Measurements from ENCODE around the gene CDC42EP4.

DNA sequence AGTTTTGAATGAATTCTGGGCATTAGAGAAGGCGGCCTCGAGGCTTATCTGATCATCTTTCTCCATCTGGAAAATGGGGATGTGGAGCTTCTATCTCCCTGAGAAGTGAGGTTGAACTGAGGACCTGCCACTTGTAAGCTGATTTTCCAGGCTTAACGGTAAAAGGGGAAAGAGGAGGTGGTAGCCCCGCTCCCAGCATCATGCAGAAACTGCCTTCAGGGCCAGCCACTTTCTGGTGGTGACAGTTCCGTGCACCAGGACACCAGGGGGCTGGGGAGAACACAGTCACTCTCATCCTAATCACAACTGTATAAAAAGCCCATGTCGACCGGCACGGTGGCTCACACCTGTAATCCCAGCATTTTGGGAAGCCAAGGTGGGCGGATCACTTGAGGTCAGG lies 29.2 kb downstream of the CDC42EP4 start:
- TF ChIP-seq GFI1B (tag by site-specific recombination; IDR thresholded peaks at IDR 0.05) (no peak), SP2 (tag by site-specific recombination; IDR thresholded peaks at IDR 0.05) (no peak), BCL11A (tag by site-specific recombination; IDR thresholded peaks at IDR 0.05; ENCODE audit: low read depth) (no peak)
- TF ChIP-seq, protein P1, sequence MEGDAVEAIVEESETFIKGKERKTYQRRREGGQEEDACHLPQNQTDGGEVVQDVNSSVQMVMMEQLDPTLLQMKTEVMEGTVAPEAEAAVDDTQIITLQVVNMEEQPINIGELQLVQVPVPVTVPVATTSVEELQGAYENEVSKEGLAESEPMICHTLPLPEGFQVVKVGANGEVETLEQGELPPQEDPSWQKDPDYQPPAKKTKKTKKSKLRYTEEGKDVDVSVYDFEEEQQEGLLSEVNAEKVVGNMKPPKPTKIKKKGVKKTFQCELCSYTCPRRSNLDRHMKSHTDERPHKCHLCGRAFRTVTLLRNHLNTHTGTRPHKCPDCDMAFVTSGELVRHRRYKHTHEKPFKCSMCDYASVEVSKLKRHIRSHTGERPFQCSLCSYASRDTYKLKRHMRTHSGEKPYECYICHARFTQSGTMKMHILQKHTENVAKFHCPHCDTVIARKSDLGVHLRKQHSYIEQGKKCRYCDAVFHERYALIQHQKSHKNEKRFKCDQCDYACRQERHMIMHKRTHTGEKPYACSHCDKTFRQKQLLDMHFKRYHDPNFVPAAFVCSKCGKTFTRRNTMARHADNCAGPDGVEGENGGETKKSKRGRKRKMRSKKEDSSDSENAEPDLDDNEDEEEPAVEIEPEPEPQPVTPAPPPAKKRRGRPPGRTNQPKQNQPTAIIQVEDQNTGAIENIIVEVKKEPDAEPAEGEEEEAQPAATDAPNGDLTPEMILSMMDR (tag by site-specific recombination; IDR thresholded peaks at IDR 0.05), result no peak
- TF ChIP-seq, protein P2, sequence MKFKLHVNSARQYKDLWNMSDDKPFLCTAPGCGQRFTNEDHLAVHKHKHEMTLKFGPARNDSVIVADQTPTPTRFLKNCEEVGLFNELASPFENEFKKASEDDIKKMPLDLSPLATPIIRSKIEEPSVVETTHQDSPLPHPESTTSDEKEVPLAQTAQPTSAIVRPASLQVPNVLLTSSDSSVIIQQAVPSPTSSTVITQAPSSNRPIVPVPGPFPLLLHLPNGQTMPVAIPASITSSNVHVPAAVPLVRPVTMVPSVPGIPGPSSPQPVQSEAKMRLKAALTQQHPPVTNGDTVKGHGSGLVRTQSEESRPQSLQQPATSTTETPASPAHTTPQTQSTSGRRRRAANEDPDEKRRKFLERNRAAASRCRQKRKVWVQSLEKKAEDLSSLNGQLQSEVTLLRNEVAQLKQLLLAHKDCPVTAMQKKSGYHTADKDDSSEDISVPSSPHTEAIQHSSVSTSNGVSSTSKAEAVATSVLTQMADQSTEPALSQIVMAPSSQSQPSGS (tag by site-specific recombination; IDR thresholded peaks at IDR 0.05; ENCODE audit: low read depth), result no peak
- TF ChIP-seq, protein P3, sequence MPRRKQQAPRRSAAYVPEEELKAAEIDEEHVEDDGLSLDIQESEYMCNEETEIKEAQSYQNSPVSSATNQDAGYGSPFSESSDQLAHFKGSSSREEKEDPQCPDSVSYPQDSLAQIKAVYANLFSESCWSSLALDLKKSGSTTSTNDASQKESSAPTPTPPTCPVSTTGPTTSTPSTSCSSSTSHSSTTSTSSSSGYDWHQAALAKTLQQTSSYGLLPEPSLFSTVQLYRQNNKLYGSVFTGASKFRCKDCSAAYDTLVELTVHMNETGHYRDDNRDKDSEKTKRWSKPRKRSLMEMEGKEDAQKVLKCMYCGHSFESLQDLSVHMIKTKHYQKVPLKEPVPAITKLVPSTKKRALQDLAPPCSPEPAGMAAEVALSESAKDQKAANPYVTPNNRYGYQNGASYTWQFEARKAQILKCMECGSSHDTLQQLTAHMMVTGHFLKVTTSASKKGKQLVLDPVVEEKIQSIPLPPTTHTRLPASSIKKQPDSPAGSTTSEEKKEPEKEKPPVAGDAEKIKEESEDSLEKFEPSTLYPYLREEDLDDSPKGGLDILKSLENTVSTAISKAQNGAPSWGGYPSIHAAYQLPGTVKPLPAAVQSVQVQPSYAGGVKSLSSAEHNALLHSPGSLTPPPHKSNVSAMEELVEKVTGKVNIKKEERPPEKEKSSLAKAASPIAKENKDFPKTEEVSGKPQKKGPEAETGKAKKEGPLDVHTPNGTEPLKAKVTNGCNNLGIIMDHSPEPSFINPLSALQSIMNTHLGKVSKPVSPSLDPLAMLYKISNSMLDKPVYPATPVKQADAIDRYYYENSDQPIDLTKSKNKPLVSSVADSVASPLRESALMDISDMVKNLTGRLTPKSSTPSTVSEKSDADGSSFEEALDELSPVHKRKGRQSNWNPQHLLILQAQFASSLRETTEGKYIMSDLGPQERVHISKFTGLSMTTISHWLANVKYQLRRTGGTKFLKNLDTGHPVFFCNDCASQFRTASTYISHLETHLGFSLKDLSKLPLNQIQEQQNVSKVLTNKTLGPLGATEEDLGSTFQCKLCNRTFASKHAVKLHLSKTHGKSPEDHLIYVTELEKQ (tag by site-specific recombination; IDR thresholded peaks at IDR 0.05; ENCODE audit: borderline replicate concordance), result no peak
- TF ChIP-seq, protein P4, sequence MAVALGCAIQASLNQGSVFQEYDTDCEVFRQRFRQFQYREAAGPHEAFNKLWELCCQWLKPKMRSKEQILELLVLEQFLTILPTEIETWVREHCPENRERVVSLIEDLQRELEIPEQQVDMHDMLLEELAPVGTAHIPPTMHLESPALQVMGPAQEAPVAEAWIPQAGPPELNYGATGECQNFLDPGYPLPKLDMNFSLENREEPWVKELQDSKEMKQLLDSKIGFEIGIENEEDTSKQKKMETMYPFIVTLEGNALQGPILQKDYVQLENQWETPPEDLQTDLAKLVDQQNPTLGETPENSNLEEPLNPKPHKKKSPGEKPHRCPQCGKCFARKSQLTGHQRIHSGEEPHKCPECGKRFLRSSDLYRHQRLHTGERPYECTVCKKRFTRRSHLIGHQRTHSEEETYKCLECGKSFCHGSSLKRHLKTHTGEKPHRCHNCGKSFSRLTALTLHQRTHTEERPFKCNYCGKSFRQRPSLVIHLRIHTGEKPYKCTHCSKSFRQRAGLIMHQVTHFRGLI (tag by site-specific recombination; IDR thresholded peaks at IDR 0.05), result no peak

All from HEK293 (cell line).